GM13976 (cell line): ENCODE results near the gene FBXO30.

Experiments used
- DNase-seq: peaks from one replicate; pipeline ENCODE4 v3.0.0; 2012; ENCODE audit warnings: low spot score
- in situ Hi-C: fragments of 300-500 bp; cut with MboI; formaldehyde crosslinking; loops from one replicate; pipeline ENCODE4 v1.12.0; 2022; ENCODE audit warnings: low sequenced_read_pairs, mixed read lengths, inconsistent platforms; ENCODE audit not compliant: unreplicated experiment
- TF ChIP-seq, protein P1 (sequence below): IDR thresholded peaks from 2 replicates; pipeline ENCODE4 v1.5.1; 2012; ENCODE audit warnings: borderline replicate concordance, mild to moderate bottlenecking; ENCODE audit not compliant: insufficient read depth; ENCODE audit errors: extremely low read depth, missing control alignments, control extremely low read depth

FBXO30 gene

DNA sequence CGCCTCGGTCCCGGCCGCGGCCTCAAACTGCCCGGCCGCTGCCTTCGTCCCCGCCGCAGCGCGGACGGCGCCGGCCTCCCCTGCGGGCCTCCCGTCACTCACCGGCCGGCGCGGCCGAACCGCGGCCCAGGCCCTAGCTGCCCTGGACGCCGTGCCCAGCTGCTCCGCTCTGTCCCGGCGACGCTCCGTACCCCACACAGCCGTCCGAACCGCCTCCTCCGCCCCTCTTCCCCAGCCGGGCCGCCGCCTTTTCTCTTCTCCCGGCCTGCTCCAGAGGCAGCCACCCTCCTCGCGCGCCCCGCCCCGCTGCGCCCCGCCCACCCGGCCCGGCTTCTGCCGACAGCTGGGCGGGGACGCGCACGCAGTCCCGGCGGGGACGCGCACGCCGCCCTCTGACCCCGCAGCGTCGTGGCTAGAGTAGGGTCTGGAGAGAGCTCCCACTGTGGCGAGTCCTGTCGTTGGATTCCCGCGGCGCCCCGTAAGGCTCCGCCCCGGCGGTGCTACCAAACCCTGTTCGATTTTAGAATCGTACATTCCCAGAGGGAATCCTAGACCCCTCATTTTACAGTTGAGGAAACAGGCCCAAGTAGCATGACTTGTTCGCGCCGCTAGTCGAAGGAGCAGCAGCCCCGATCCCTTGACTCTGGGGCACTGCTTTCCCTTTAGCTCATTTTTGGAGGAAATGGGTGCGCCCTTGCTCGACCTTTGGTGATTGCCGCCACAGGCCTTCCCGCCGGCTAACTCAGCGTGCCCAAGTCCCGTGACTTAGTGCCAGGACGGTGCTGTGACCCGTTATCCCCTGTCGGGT lies at the start of gene FBXO30:
Gene FBXO30, minus strand, starts transcription at position 295 of the 808 bp plus-strand sequence. CDS start 8,390 bp downstream, outside the sequence.
- in situ Hi-C loops: no loop called here
- TF ChIP-seq, protein P1, sequence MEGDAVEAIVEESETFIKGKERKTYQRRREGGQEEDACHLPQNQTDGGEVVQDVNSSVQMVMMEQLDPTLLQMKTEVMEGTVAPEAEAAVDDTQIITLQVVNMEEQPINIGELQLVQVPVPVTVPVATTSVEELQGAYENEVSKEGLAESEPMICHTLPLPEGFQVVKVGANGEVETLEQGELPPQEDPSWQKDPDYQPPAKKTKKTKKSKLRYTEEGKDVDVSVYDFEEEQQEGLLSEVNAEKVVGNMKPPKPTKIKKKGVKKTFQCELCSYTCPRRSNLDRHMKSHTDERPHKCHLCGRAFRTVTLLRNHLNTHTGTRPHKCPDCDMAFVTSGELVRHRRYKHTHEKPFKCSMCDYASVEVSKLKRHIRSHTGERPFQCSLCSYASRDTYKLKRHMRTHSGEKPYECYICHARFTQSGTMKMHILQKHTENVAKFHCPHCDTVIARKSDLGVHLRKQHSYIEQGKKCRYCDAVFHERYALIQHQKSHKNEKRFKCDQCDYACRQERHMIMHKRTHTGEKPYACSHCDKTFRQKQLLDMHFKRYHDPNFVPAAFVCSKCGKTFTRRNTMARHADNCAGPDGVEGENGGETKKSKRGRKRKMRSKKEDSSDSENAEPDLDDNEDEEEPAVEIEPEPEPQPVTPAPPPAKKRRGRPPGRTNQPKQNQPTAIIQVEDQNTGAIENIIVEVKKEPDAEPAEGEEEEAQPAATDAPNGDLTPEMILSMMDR: no peak
- peak; percentile 92 for DNase-seq

- peak; percentile 32 for DNase-seq
- in situ Hi-C loops: no loop called here
- TF ChIP-seq, protein P1: no peak
These were observed 49.5 kb upstream of the FBXO30 start for GRCh38 chr6:145863988-145864616.

- TF ChIP-seq, protein P1: no peak
- in situ Hi-C loops: no loop called here
- no peak for DNase-seq
These were observed 48.8 kb upstream of the FBXO30 start for GRCh38 chr6:145863366-145863765.

DNA sequence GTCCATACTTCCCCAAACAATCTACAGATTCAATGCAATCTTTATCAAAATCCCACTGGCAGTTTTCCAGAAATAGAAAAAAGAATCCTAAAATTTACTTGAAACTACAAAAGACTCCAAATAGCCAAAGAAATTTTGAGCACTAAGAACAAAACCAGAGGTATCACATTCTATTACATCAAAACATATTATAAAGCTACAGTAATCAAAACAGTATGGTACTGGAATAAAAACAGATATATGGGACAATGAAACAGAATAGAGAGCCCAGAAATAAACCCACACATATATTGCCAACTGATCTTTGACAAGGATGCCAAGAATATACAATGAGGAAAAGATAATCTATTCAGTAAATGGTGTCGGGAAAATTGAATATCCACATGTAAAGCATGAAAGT lies 46.0 kb upstream of the FBXO30 start:
- TF ChIP-seq, protein P1: no peak
- in situ Hi-C loops: no loop called here

DNA sequence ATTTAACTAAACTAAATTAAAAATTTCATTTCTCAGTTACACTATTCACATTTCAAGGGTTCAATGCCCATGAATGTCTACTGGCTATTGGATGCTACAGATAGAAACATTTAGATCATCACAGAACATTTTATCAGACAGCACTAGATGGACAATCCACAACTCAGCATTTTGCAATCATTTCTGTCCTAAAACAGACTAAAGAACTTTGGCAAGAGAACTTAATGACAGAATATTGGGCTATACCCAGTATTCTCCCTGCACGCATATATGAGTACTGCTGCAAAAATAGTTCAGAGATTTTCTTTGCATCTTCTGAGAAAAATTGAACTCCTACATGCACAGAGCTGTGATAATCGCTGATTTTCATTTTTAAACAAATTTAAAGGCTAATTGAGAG lies 36.1 kb upstream of the FBXO30 start:
- in situ Hi-C loops: no loop called here
- TF ChIP-seq, protein P1: no peak
- DNase-seq: no peak

More for the DNA sequence above, 46.0 kb upstream of the FBXO30 start:
- DNase-seq: no peak

- TF ChIP-seq, protein P1: no peak
- in situ Hi-C loops: no loop called here
- no peak for DNase-seq
These were observed 33.9 kb upstream of the FBXO30 start for GRCh38 chr6:145848541-145848940.
